ENCODE results near the gene TBCD.

GRCh38 chr17:82967268-82968032 is 215.6 kb downstream of the TBCD start:
- TF ChIP-seq CTCF (IDR thresholded peaks at IDR 0.05) (no peak), POLR2A (IDR thresholded peaks at IDR 0.05) (no peak)
